Caco-2 (cell line): ENCODE measurements around the gene SNCA. TPM values are rescaled to one million over a fixed set of nuclear protein-coding genes. Genes with fewer than 3 reads are reported as not detected.

Source experiments
- Bru-seq: library from RNA; stranded (reverse); fragments of 400-500 nt; gene quantifications from one replicate; lab custom pipeline; 2021; lab: Mats Ljungman, UMichigan
- BruChase-seq, 2 experiments: library from RNA; stranded (reverse); fragments of 400-500 nt; gene quantifications; one replicate each; lab custom pipeline; 2021; lab: Mats Ljungman, UMichigan
- BruUV-seq: library from RNA; stranded (reverse); fragments of 400-500 nt; replicated peaks from 2 replicates; lab custom pipeline; 2021; lab: Mats Ljungman, UMichigan
- CTCF ChIA-PET: fragments of 300-600 bp; sonication (Branson Sonifier 250); formaldehyde crosslinking; loops from one replicate; lab custom pipeline; 2022; ENCODE audit warnings: antibody characterized with exemption; lab: Charles Lee
- POLR2A ChIA-PET: fragments of 300-600 bp; sonication (Branson Sonifier 250); formaldehyde crosslinking; loops from one replicate; lab custom pipeline; 2022; ENCODE audit warnings: antibody characterized with exemption; lab: Charles Lee
- DNase-seq, 2 experiments: peaks; one replicate each; pipeline versions ENCODE4 v3.0.0 to v3.0.0-alpha.2; 2020 to 2022
- H3K27me3 ChIP-seq: replicated peaks from 2 replicates; pipeline ENCODE4 v1.6.0; 2011; ENCODE audit warnings: low read length; ENCODE audit not compliant: control insufficient read depth, insufficient read depth
- H3K36me3 ChIP-seq: 2 replicates; pipeline ENCODE4 v1.5.1; 2011; ENCODE audit warnings: low read length; ENCODE audit not compliant: control insufficient read depth, insufficient read depth
- H3K4me1 ChIP-seq: fragments of 250-450 bp; sonication (Bioruptor Pico); 2 replicates; pipeline ENCODE4 v1.5.1; 2020; ENCODE audit warnings: mild to moderate bottlenecking
- H3K4me3 ChIP-seq: 2 replicates; pipeline ENCODE4 v1.5.1; 2011; ENCODE audit warnings: low read depth, mild to moderate bottlenecking, control low read depth, low read length
- H3K9me3 ChIP-seq: fragments of 250-450 bp; sonication (Bioruptor Pico); 2 replicates; pipeline ENCODE4 v1.5.1; 2020; ENCODE audit warnings: mild to moderate bottlenecking, moderate library complexity
- H3K27ac Mint-ChIP-seq: one replicate; pipeline ENCODE4 v1.8.0; 2022; ENCODE audit warnings: mixed read lengths; ENCODE audit not compliant: unreplicated experiment
- H3K27me3 Mint-ChIP-seq: one replicate; pipeline ENCODE4 v1.8.0; 2022; ENCODE audit warnings: mixed read lengths; ENCODE audit not compliant: insufficient read depth, unreplicated experiment
- H3K36me3 Mint-ChIP-seq: one replicate; pipeline ENCODE4 v1.8.0; 2022; ENCODE audit warnings: mild to moderate bottlenecking, mixed read lengths; ENCODE audit not compliant: insufficient read depth, unreplicated experiment
- H3K4me1 Mint-ChIP-seq: one replicate; pipeline ENCODE4 v1.8.0; 2022; ENCODE audit warnings: low read depth, mixed read lengths; ENCODE audit not compliant: unreplicated experiment
- H3K4me3 Mint-ChIP-seq: one replicate; pipeline ENCODE4 v1.8.0; 2022; ENCODE audit warnings: mild to moderate bottlenecking, moderate library complexity, mixed read lengths; ENCODE audit not compliant: unreplicated experiment
- H3K9me3 Mint-ChIP-seq: one replicate; pipeline ENCODE4 v1.8.0; 2022; ENCODE audit warnings: mixed read lengths; ENCODE audit not compliant: unreplicated experiment
- intact Hi-C: fragments of 100-400 bp; cut with micrococcal nuclease; formaldehyde crosslinking; loops from one replicate; pipeline ENCODE4 v1.10.0; 2022; ENCODE audit not compliant: unreplicated experiment
- long read RNA-seq: library from polyadenylated mRNA; stranded (forward); transcript quantifications from one replicate; pipeline ENCODE4 v2.0.0, GENCODE V29; 2022
- total RNA-seq: library from RNA; stranded (reverse); gene quantifications from 2 replicates; pipeline ENCODE4 v1.2.3, GENCODE V29; 2022
- TF ChIP-seq, protein P1 (sequence below), 2 experiments: fragments of 200-600 bp in 1 of 2; IDR thresholded peaks; 1 replicate in 1 of 2; 2 replicates in 1 of 2; pipeline versions ENCODE4 v1.5.1 to v1.8.0; 2011 to 2022; ENCODE audit warnings: antibody characterized with exemption in 1 of 2, control low read depth in 1 of 2, inconsistent platforms in 1 of 2, low read depth in 1 of 2, low read length in 1 of 2, mild to moderate bottlenecking in 1 of 2, moderate library complexity in 1 of 2; ENCODE audit not compliant: insufficient read depth in 1 of 2, severe bottlenecking in 1 of 2, unreplicated experiment in 1 of 2

Gene SNCA
- 5.7 and 8.4 TPM in 2 replicates for total RNA-seq
- Bru-seq, nascent RNA = percentile 45 among the genes with signal in this experiment
- percentile 43 among the genes with signal in this experiment for BruChase-seq, experiment 1, labeled RNA remaining after a 2-hour chase
- BruChase-seq, experiment 2, labeled RNA remaining after a 6-hour chase = percentile 38 among the genes with signal in this experiment
- long read RNA-seq, transcript SNCA-203 (6 exons, 1,420 nt) = minor isoform, 5 of 18 reads
- long read RNA-seq, transcript SNCA-205 (6 exons, 1,290 nt) = major isoform, 10 of 18 reads
- long read RNA-seq, partial matches to known transcripts = 1 of 18 reads
- long read RNA-seq, other reads (novel, unspliced or antisense) = 1 of 18 reads

DNA sequence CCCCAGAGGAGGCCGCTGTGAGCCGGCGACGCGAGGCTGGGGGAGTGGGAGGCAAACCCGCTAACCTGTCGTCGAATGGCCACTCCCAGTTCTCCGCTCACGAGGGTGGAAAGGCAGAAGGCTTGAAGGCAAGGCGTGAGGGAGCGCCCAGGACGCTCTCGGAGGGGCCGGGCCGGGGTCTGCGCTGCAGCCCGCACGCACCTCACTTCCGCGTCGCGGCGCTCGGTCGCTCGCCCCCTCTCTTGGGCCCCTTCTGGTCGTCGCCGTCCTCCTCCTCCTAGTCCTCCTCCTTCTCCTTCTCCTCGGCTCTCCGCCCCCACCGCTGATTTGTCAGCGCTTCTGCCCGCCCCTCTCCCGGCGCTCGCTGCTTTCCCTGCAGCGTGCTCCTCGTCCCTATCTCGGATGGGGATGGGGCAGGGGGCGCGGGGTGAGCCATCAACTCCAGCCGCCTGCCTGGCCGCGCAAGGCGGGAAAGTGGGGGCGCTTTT, at the start of gene SNCA:
Gene SNCA (minus strand): TSS at position 265 of the 488 bp plus-strand sequence. CDS start 1,494 bp downstream, outside the sequence.
- no peak within 1 kb of the TSS for H3K27ac Mint-ChIP-seq
- no peaks in the 10 kb centered on the region for H3K27me3 ChIP-seq
- DNase-seq = peak; percentile 67 to 75
- H3K36me3 Mint-ChIP-seq = no peaks in the 10 kb centered on the region
- peak within 1 kb of the TSS; percentile 52 for H3K4me3 ChIP-seq
- intact Hi-C loops = loop anchor here (10.0 kb wide), 2 partner anchors 82 to 192 kb away; no protein-coding TSS in a partner anchor
- BruUV-seq = no TSS peak
- TF ChIP-seq, protein P1, sequence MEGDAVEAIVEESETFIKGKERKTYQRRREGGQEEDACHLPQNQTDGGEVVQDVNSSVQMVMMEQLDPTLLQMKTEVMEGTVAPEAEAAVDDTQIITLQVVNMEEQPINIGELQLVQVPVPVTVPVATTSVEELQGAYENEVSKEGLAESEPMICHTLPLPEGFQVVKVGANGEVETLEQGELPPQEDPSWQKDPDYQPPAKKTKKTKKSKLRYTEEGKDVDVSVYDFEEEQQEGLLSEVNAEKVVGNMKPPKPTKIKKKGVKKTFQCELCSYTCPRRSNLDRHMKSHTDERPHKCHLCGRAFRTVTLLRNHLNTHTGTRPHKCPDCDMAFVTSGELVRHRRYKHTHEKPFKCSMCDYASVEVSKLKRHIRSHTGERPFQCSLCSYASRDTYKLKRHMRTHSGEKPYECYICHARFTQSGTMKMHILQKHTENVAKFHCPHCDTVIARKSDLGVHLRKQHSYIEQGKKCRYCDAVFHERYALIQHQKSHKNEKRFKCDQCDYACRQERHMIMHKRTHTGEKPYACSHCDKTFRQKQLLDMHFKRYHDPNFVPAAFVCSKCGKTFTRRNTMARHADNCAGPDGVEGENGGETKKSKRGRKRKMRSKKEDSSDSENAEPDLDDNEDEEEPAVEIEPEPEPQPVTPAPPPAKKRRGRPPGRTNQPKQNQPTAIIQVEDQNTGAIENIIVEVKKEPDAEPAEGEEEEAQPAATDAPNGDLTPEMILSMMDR (IDR thresholded peaks at IDR 0.05; ENCODE audit: insufficient read depth in 1 of 2, low read depth in 1 of 2, low read length in 1 of 2, severe bottlenecking in 1 of 2, unreplicated experiment in 1 of 2) = no peak
- H3K9me3 Mint-ChIP-seq = no peaks in the 10 kb centered on the region
- H3K9me3 ChIP-seq = no peaks in the 10 kb centered on the region
- no peaks in the 10 kb centered on the region for H3K4me1 ChIP-seq
- POLR2A ChIA-PET = no interaction called here
- H3K36me3 ChIP-seq = no peaks in the 10 kb centered on the region
- peaks cover 9% of the 10 kb centered on the region for H3K4me1 Mint-ChIP-seq
- peaks cover 12% of the 10 kb centered on the region for H3K27me3 Mint-ChIP-seq
- CTCF ChIA-PET = no interaction called here
- peak within 1 kb of the TSS; percentile 84 for H3K4me3 Mint-ChIP-seq

DNA sequence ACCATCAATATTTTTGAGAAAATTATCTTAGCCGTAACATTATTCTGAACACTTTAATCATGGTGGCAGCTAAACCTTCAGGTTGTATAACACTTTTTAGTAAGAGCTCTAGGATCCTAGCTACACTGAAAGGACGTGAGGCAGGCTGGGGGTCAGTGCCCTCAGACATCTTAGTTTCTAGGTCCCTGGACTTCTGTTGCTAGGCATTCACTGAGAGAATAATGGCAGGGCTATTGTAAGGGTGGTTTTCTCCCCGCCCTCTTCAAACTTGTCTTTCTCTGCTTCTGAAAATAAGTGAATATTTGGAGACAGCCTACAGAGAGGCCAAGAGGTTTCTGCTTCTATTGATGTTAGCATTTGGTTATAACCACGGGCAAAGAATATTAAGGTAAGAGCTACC, 42.3 kb upstream of the SNCA start:
- Mint-ChIP-seq H3K4me1 (no peaks in the 10 kb centered on the region), H3K27me3 (peaks cover 10% of the 10 kb centered on the region), H3K27ac (no peak overlapping the region), H3K9me3 (no peaks in the 10 kb centered on the region), H3K4me3 (no peak overlapping the region), H3K36me3 (no peaks in the 10 kb centered on the region)
- Histone ChIP-seq H3K4me3 (no peak overlapping the region), H3K9me3 (no peaks in the 10 kb centered on the region), H3K36me3 (no peaks in the 10 kb centered on the region), H3K27me3 (no peaks in the 10 kb centered on the region), H3K4me1 (no peaks in the 10 kb centered on the region)
- TF ChIP-seq, protein P1 (IDR thresholded peaks at IDR 0.05; ENCODE audit: insufficient read depth in 1 of 2, low read depth in 1 of 2, low read length in 1 of 2, severe bottlenecking in 1 of 2, unreplicated experiment in 1 of 2) = no peak
- CTCF ChIA-PET = no interaction called here
- DNase-seq = no peak
- no TSS peak for BruUV-seq
- POLR2A ChIA-PET = no interaction called here
- intact Hi-C loops = no loop called here

DNA sequence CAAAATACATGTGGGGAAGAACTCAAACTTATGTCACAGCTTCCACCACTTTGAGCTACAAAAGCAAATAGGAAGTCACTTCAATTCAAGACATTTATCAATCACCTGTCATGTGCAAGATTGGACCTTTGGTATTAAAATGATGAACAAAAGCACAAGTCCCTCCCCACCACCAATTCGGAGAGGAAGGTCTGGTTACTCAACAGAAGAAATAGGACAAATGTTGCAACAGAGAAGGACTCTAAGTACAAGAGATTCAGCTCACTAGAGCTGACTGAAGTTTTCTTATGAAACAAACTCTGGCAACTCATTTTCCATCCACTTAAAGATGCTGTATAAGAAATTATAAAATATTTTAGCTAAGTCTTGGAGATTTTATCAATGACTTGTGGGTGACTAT, 41.6 kb upstream of the SNCA start:
- H3K4me3 ChIP-seq = no peak overlapping the region
- DNase-seq = no peak
- no peaks in the 10 kb centered on the region for H3K36me3 ChIP-seq
- TF ChIP-seq, protein P1 (IDR thresholded peaks at IDR 0.05; ENCODE audit: insufficient read depth in 1 of 2, low read depth in 1 of 2, low read length in 1 of 2, severe bottlenecking in 1 of 2, unreplicated experiment in 1 of 2) = no peak
- H3K36me3 Mint-ChIP-seq = no peaks in the 10 kb centered on the region
- no TSS peak for BruUV-seq
- no peaks in the 10 kb centered on the region for H3K4me1 Mint-ChIP-seq
- ChIA-PET CTCF (no interaction called here), POLR2A (no interaction called here)
- intact Hi-C loops = no loop called here
- no peaks in the 10 kb centered on the region for H3K9me3 Mint-ChIP-seq
- H3K9me3 ChIP-seq = no peaks in the 10 kb centered on the region
- H3K4me1 ChIP-seq = no peaks in the 10 kb centered on the region
- H3K27ac Mint-ChIP-seq = no peak overlapping the region
- peaks cover 10% of the 10 kb centered on the region for H3K27me3 Mint-ChIP-seq
- H3K4me3 Mint-ChIP-seq = no peak overlapping the region
- no peaks in the 10 kb centered on the region for H3K27me3 ChIP-seq
